IMR-90 (cell line): ENCODE results near the gene PITX2. TPM values are rescaled to one million over a fixed set of nuclear protein-coding genes. Genes with fewer than 3 reads are reported as not detected.

ENCODE experiments used
- ATAC-seq: fragments of 200-7000 bp; cut with Tn5 transposase; 2 replicates; pipeline ENCODE4 v1.9.1; 2020; ENCODE audit warnings: low read depth, mild to moderate bottlenecking, moderate library complexity
- BruUV-seq: library from RNA; stranded (reverse); fragments of 400-500 nt; replicated peaks from 2 replicates; lab custom pipeline; 2021; lab: Mats Ljungman, UMichigan
- CTCF ChIA-PET: fragments of 300-600 bp; formaldehyde crosslinking; extraction: SDS; loops from one replicate; lab custom pipeline; 2021; ENCODE audit warnings: antibody characterized with exemption; lab: Yijun Ruan, JAX
- POLR2A ChIA-PET: fragments of 300-600 bp; sonication (Branson Sonifier 250); formaldehyde crosslinking; loops from one replicate; lab custom pipeline; 2022; ENCODE audit warnings: antibody characterized with exemption; ENCODE audit not compliant: unreplicated experiment; lab: Charles Lee
- DNase-seq: peaks from one replicate; pipeline ENCODE4 v3.0.0; 2013
- H2AFZ ChIP-seq: replicated peaks from 2 replicates; pipeline ENCODE3; 2013; ENCODE audit warnings: low read length, mild to moderate bottlenecking; ENCODE audit not compliant: poor library complexity
- H2AK5ac ChIP-seq: 2 replicates; pipeline ENCODE4 v1.6.1; 2013; ENCODE audit warnings: low read depth, low read length, inconsistent platforms
- H2AK9ac ChIP-seq: replicated peaks from 2 replicates; pipeline ENCODE3; 2013; ENCODE audit warnings: mild to moderate bottlenecking, low read depth, low read length, moderate library complexity; ENCODE audit not compliant: poor library complexity
- H2BK120ac ChIP-seq: 2 replicates; pipeline ENCODE4 v1.6.1; 2013; ENCODE audit warnings: low read depth, low read length, inconsistent platforms
- H2BK15ac ChIP-seq: 3 replicates; pipeline ENCODE4 v1.6.1; 2013; ENCODE audit warnings: low read depth, low read length, inconsistent platforms
- H2BK20ac ChIP-seq: 2 replicates; pipeline ENCODE4 v1.6.1; 2013; ENCODE audit warnings: low read depth, mild to moderate bottlenecking, inconsistent platforms, low read length, moderate library complexity
- H2BK5ac ChIP-seq: 2 replicates; pipeline ENCODE4 v1.6.1; 2013; ENCODE audit warnings: mild to moderate bottlenecking, low read depth, low read length, inconsistent platforms; ENCODE audit not compliant: poor library complexity, severe bottlenecking
- H3K14ac ChIP-seq: replicated peaks from 2 replicates; pipeline ENCODE4 v1.6.1; 2013; ENCODE audit warnings: low read depth, low read length, inconsistent platforms
- H3K18ac ChIP-seq: 2 replicates; pipeline ENCODE4 v1.6.1; 2013; ENCODE audit warnings: low read depth, low read length, control low read depth
- H3K23ac ChIP-seq: 2 replicates; pipeline ENCODE4 v1.6.1; 2013; ENCODE audit warnings: low read depth, low read length, inconsistent platforms
- H3K27ac ChIP-seq: 2 replicates; pipeline ENCODE4 v1.5.1; 2013; ENCODE audit warnings: mild to moderate bottlenecking, control low read depth, low read length; ENCODE audit not compliant: insufficient read depth
- H3K27me3 ChIP-seq: 2 replicates; pipeline ENCODE4 v1.6.1; 2013; ENCODE audit warnings: low read length; ENCODE audit not compliant: control insufficient read depth, insufficient read depth
- H3K36me3 ChIP-seq: 2 replicates; pipeline ENCODE4 v1.6.1; 2013; ENCODE audit warnings: low read length, mixed read lengths; ENCODE audit not compliant: control insufficient read depth, insufficient read depth
- H3K4ac ChIP-seq: 2 replicates; pipeline ENCODE4 v1.6.1; 2013; ENCODE audit warnings: low read depth, low read length, inconsistent platforms
- H3K4me1 ChIP-seq: 2 replicates; pipeline ENCODE4 v1.6.1; 2013; ENCODE audit warnings: low read length, mixed read lengths; ENCODE audit not compliant: control insufficient read depth, insufficient read depth
- H3K4me2 ChIP-seq: 2 replicates; pipeline ENCODE4 v1.6.1; 2013; ENCODE audit warnings: low read depth, mild to moderate bottlenecking, control low read depth, low read length, moderate library complexity
- H3K4me3 ChIP-seq: 2 replicates; pipeline ENCODE4 v1.5.1; 2013; ENCODE audit warnings: low read depth, mild to moderate bottlenecking, control low read depth, low read length, moderate library complexity; ENCODE audit not compliant: insufficient read depth
- H3K56ac ChIP-seq: 2 replicates; pipeline ENCODE4 v1.6.1; 2013; ENCODE audit warnings: low read length, inconsistent platforms; ENCODE audit not compliant: insufficient read depth; ENCODE audit errors: extremely low read depth
- H3K79me1 ChIP-seq, 2 experiments: 2 replicates each; pipeline ENCODE4 v1.6.1; 2013; ENCODE audit warnings: low read length in 2 of 2, inconsistent platforms in 1 of 2, low read depth in 1 of 2
- H3K9ac ChIP-seq: 2 replicates; pipeline ENCODE4 v1.6.1; 2013; ENCODE audit warnings: low read depth, low read length, control low read depth
- H3K9me1 ChIP-seq: 2 replicates; pipeline ENCODE4 v1.6.1; 2013; ENCODE audit warnings: low read length, inconsistent platforms; ENCODE audit not compliant: insufficient read depth
- H3K9me3 ChIP-seq: 2 replicates; pipeline ENCODE4 v1.6.1; 2013; ENCODE audit warnings: low read length; ENCODE audit not compliant: control insufficient read depth, insufficient read depth
- H4K20me1 ChIP-seq: 2 replicates; pipeline ENCODE4 v1.6.1; 2013; ENCODE audit warnings: low read length, inconsistent platforms; ENCODE audit not compliant: insufficient read depth
- H4K5ac ChIP-seq: 2 replicates; pipeline ENCODE4 v1.6.1; 2013; ENCODE audit warnings: mild to moderate bottlenecking, low read depth, low read length, control low read depth
- H4K8ac ChIP-seq, 2 experiments: 2 replicates each; pipeline ENCODE4 v1.6.1; 2013; ENCODE audit warnings: low read depth in 2 of 2, low read length in 2 of 2, control low read depth in 1 of 2, inconsistent platforms in 1 of 2
- H4K91ac ChIP-seq: 2 replicates; pipeline ENCODE4 v1.6.1; 2013; ENCODE audit warnings: low read depth, low read length, inconsistent platforms; ENCODE audit not compliant: insufficient read depth
- BHLHE40 ChIP-seq: fragments of 150-350 bp; IDR thresholded peaks from 2 replicates; pipeline ENCODE4 v1.6.1; 2016; ENCODE audit warnings: mild to moderate bottlenecking, low read depth, low read length
- CEBPB ChIP-seq: IDR thresholded peaks from 2 replicates; pipeline ENCODE4 v1.6.1; 2012; ENCODE audit warnings: low read depth, low read length, improper control_type of control experiment
- CHD1 ChIP-seq: IDR thresholded peaks from 2 replicates; pipeline ENCODE4 v1.6.1; 2012; ENCODE audit warnings: low read depth, low read length, improper control_type of control experiment
- FOS ChIP-seq: fragments of 150-350 bp; IDR thresholded peaks from 2 replicates; pipeline ENCODE4 v1.6.1; 2016; ENCODE audit warnings: low read depth, low read length
- MAFK ChIP-seq: IDR thresholded peaks from 2 replicates; pipeline ENCODE4 v1.6.1; 2012; ENCODE audit warnings: low read depth, low read length, improper control_type of control experiment
- MAZ ChIP-seq: IDR thresholded peaks from 2 replicates; pipeline ENCODE4 v1.6.1; 2012; ENCODE audit warnings: low read depth, mild to moderate bottlenecking, low read length, improper control_type of control experiment, moderate library complexity, borderline replicate concordance
- MXI1 ChIP-seq: IDR thresholded peaks from 2 replicates; pipeline ENCODE4 v1.6.1; 2012; ENCODE audit warnings: low read depth, mild to moderate bottlenecking, low read length, moderate library complexity, borderline replicate concordance
- NFE2L2 ChIP-seq: fragments of 150-350 bp; IDR thresholded peaks from 2 replicates; pipeline ENCODE4 v1.6.1; 2016; ENCODE audit warnings: low read depth, mild to moderate bottlenecking, low read length
- POLR2A ChIP-seq: IDR thresholded peaks from 2 replicates; pipeline ENCODE4 v1.6.1; 2012; ENCODE audit warnings: mild to moderate bottlenecking, low read depth, low read length
- RAD21 ChIP-seq: IDR thresholded peaks from 2 replicates; pipeline ENCODE4 v1.6.1; 2012; ENCODE audit warnings: low read length, improper control_type of control experiment
- RCOR1 ChIP-seq: IDR thresholded peaks from 2 replicates; pipeline ENCODE4 v1.6.1; 2012; ENCODE audit warnings: mild to moderate bottlenecking, low read length, improper control_type of control experiment; ENCODE audit not compliant: insufficient replicate concordance
- RFX5 ChIP-seq: IDR thresholded peaks from 2 replicates; pipeline ENCODE4 v1.8.0; 2012; ENCODE audit warnings: low read depth, mild to moderate bottlenecking, low read length, moderate library complexity
- SMC3 ChIP-seq: fragments of 150-350 bp; IDR thresholded peaks from 2 replicates; pipeline ENCODE4 v1.6.1; 2016; ENCODE audit warnings: low read depth, mild to moderate bottlenecking, antibody characterized with exemption, low read length, moderate library complexity
- WGBS, 2 experiments: methylation state at CpG; one replicate each; pipeline versions ENCODE4 v1.1.5 to v1.1.7; 2013; ENCODE audit warnings: missing lambda C conversion rate in 2 of 2; ENCODE audit not compliant: insufficient read length in 1 of 2; ENCODE audit errors: extremely low coverage in 2 of 2; 5-methylcytosine and 5-hydroxymethylcytosine counted together
- dilution Hi-C: fragments of 300-500 bp; cut with HindIII; formaldehyde crosslinking; loops from one replicate; pipeline ENCODE4 v1.14.3; 2018; ENCODE audit warnings: low sequenced_read_pairs; ENCODE audit not compliant: unreplicated experiment
- in situ Hi-C: fragments of 300-500 bp; cut with MboI; formaldehyde crosslinking; loops from 3 replicates; pipeline ENCODE4 v1.14.3; 2019; ENCODE audit warnings: low sequenced_read_pairs, inconsistent platforms, mixed read lengths
- intact Hi-C: fragments of 100-400 bp; cut with micrococcal nuclease; formaldehyde crosslinking; loops from 2 replicates; pipeline ENCODE4 v1.10.0; 2022
- polyA plus RNA-seq, 3 experiments: library from polyadenylated mRNA; depleted of rRNA; stranded (reverse); fragments of >200 nt; gene quantifications; 2 replicates each; pipeline ENCODE4 v1.2.3, GENCODE V29; 2012; ENCODE audit warnings: low replicate concordance in 1 of 3
- total RNA-seq: library from RNA; depleted of rRNA; stranded (reverse); fragments of >200 nt; gene quantifications from 2 replicates; pipeline ENCODE4 v1.2.3, GENCODE V29; 2012
- TF ChIP-seq, protein P1 (sequence below): fragments of 150-350 bp; IDR thresholded peaks from 2 replicates; pipeline ENCODE4 v1.6.1; 2017; ENCODE audit warnings: mild to moderate bottlenecking, antibody characterized with exemption, low read length, low read depth
- TF ChIP-seq, protein P2 (sequence below): conservative IDR thresholded peaks from 2 replicates; pipeline ENCODE4 v1.5.1; 2012; ENCODE audit warnings: mild to moderate bottlenecking, low read depth, low read length, improper control_type of control experiment

The PITX2 gene
- total and polyA plus RNA-seq, 2 of the 4 experiments (the other 2 are of a cell fraction) = 3.0 to 6.3 TPM

DNA sequence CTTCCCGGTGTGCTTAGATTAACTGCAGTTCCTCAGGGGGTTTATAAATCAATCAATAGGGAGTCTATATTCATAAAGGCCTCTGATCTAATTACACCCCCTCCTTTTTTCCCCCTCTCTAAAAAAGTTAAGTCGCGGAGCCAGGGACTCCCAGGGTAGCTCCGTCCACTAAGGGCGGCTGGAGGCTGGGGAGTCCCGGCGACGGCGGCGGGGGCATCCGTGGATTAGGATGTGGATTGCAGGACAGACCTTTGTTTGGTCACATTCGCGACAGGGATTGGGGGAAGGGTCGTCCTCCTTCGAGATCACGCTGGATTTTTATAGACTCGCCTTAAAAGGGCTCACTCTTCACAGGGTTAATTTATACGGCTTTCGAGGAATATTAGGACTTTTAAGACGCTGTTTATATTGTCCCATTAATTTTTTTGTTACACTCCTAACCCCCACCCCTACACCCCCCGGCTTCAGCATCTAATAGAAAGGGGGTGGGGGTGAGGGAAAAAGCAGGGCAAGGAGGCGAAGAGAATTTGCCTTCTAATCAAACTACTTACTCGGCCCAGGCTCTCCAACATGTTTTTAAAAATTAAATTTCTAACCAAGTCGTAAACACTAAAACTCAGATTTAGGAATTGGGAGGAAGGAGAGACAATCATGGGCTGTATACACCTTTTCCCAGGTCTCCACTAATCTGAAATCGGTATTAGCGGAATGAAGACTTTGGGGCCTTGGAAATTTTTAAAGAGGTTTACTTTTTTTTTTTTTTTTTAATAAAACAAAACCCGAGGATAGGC is 8.5 kb downstream of the PITX2 start:
- peaks cover 82% of the 10 kb centered on the region for H3K27me3 ChIP-seq
- no peak overlapping the region for H4K8ac ChIP-seq
- H3K18ac ChIP-seq = no peak overlapping the region
- no peak overlapping the region for H2AK5ac ChIP-seq
- no peaks in the 10 kb centered on the region for H3K36me3 ChIP-seq
- H2BK120ac ChIP-seq = no peak overlapping the region
- H4K20me1 ChIP-seq = no peaks in the 10 kb centered on the region
- no peaks in the 10 kb centered on the region for H3K9me1 ChIP-seq
- H4K91ac ChIP-seq = no peak overlapping the region
- no peak overlapping the region for H3K4me2 ChIP-seq
- H3K14ac ChIP-seq = no peak overlapping the region
- no peak overlapping the region for H3K4me3 ChIP-seq
- H4K5ac ChIP-seq = no peak overlapping the region
- no peak overlapping the region for H3K4ac ChIP-seq
- DNase-seq = no peak
- H3K23ac ChIP-seq = no peak overlapping the region
- no peak for ATAC-seq
- no peak overlapping the region for H2BK20ac ChIP-seq
- WGBS, 2 experiments = 5% methylated on average over 4 of the region's 27 CpGs; no CpG with 5 or more reads in 1 of the 2 experiments
- no peak overlapping the region for H3K9ac ChIP-seq
- ChIA-PET POLR2A (no interaction called here), CTCF (interaction anchor here (0.6 kb wide), 1 partner anchor 500 kb away, joined by 4 read pairs; no protein-coding TSS in a partner anchor)
- H3K56ac ChIP-seq = no peak overlapping the region
- no peak overlapping the region for H2BK5ac ChIP-seq
- H2AFZ ChIP-seq = no peak overlapping the region
- dilution Hi-C loops (no loop called here), intact Hi-C loops (no loop called here), in situ Hi-C loops (no loop called here)
- H3K27ac ChIP-seq = no peak overlapping the region
- no peaks in the 10 kb centered on the region for H3K79me1 ChIP-seq
- no peak overlapping the region for H2BK15ac ChIP-seq
- H3K9me3 ChIP-seq = peaks cover 23% of the 10 kb centered on the region
- H3K4me1 ChIP-seq = 0 out of 2 replicates have a peak, but pooled peaks cover 1% of the 10 kb centered on the region
- no TSS peak for BruUV-seq
- no peak overlapping the region for H2AK9ac ChIP-seq
- TF ChIP-seq POLR2A (no peak), NFE2L2 (no peak), FOS (no peak), BHLHE40 (no peak), RFX5 (no peak), MAZ (no peak), CHD1 (no peak), RAD21 (no peak), RCOR1 (no peak), MXI1 (no peak), CEBPB (no peak), MAFK (no peak), SMC3 (no peak)
- TF ChIP-seq, protein P1, sequence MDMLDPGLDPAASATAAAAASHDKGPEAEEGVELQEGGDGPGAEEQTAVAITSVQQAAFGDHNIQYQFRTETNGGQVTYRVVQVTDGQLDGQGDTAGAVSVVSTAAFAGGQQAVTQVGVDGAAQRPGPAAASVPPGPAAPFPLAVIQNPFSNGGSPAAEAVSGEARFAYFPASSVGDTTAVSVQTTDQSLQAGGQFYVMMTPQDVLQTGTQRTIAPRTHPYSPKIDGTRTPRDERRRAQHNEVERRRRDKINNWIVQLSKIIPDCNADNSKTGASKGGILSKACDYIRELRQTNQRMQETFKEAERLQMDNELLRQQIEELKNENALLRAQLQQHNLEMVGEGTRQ = no peak
- TF ChIP-seq, protein P2, sequence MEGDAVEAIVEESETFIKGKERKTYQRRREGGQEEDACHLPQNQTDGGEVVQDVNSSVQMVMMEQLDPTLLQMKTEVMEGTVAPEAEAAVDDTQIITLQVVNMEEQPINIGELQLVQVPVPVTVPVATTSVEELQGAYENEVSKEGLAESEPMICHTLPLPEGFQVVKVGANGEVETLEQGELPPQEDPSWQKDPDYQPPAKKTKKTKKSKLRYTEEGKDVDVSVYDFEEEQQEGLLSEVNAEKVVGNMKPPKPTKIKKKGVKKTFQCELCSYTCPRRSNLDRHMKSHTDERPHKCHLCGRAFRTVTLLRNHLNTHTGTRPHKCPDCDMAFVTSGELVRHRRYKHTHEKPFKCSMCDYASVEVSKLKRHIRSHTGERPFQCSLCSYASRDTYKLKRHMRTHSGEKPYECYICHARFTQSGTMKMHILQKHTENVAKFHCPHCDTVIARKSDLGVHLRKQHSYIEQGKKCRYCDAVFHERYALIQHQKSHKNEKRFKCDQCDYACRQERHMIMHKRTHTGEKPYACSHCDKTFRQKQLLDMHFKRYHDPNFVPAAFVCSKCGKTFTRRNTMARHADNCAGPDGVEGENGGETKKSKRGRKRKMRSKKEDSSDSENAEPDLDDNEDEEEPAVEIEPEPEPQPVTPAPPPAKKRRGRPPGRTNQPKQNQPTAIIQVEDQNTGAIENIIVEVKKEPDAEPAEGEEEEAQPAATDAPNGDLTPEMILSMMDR = no peak
